A549 treated with dexamethasone at 1 μM for 4 hours (cell line): ENCODE data around the gene VWF. TPM values are rescaled to one million over a fixed set of nuclear protein-coding genes. Genes with fewer than 3 reads are reported as not detected.

ENCODE experiments used
- total RNA-seq: library from RNA; stranded (reverse); fragments of 200-300 nt; extraction: Qiagen RNA extraction; gene quantifications from 5 replicates; pipeline ENCODE4 v1.2.3, GENCODE V29; 2022

Gene VWF
- total RNA-seq, result 0.03 to 0.31 TPM (median 0.24 TPM) in 5 replicates

DNA sequence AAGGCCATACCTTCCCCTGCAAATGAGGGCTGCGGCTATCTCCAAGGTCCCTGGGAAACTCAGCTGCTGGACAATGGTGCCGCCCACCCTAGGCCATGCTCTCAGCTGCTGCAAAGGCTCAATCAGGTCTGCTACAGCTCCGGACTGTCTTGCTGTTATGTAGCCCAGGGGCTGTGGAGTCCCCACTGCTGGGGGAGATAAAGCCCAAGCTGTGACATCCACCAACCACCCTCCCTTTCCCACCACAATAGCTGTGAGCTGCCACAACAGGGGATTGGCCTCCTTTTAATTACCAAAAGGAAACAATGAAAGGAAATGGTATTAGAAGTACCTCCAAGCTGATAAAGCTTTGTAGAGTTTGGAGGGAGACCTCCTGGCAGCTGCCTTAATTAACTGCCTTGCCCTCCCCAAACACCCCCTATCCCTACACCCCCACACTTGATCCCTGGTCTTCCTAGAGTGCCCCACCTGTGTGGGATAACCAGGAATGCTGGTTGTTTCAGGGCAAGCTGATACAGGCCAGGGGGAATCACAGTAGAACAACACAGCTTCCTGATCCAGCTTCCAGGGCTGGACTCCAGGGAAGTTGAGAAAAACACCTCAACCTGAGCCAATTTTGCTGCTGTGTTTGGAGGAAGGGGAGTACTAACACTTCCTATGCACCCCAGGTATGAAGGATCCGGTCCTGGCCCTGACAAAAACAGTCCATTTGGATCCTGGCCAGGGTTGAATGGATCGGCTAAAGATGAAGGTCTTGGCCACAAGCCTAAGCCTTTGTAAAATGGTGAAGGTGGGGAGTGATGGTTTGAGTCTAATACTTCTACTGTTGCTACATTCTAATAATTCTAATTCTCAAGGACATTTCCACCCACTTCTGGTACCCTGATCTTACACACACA is at the start of gene VWF:
TSS of gene VWF (minus strand) at position 260 of the 899 bp plus-strand sequence. CDS start 1,474 bp downstream, outside the sequence.

DNA sequence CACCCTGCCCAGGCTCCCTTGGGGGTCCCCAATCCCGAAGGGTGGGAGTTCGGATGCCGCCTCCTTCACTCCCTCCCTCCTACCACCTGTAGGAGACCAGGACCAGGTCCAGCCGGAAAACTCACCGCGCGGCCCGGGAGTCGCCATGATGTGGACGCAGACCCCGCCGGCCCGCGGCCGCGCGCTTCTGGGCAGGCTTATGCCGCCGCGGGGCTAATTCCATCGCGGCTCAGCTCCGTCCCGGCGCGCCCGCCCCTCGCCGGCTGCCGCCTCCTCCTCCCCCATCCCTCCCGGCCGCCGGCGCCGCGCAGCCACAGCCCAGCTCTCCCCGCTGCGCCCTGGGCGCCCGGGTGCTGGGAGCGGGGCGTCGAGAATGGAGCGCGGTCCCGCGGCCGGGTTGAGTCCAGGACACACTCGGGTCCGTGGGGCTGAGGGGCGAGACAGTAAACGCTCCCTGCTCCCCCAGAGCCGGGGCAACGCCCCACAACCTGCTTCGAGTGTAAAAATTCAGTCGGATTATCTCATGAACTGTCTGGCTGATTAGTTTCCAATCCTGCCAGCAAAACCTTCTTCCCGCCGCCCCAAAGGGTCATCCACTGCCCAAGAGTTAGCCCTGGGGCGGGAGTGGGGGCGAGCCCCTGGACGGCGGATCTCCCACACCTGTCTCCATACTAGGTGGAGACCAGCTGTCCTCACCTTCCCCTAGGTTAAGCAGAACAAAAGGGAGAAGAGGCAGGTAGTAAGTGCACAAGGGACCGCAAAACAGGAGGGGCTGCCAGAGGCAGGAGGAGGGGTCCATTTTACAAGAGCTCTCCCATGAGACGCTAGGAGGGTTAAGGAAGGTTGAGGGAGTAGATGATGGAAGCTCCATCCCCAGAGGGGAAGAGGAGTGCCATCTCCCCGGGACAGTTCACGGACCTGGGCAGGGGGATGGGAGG is 179.1 kb downstream of the VWF start, which contains the start of gene ANO2:
TSS of gene ANO2 (minus strand) at position 189 of the 938 bp plus-strand sequence. CDS start at position 147, 42 bp downstream.

Other genes with a start within 250 kb of the VWF start
- 0.06 to 0.26 TPM (median 0.13 TPM) in 5 replicates for gene ANO2, start 179.4 kb downstream of the VWF start, total RNA-seq
- gene CD9, start 75.7 kb upstream of the VWF start, total RNA-seq, result 217 to 265 TPM (median 241 TPM) in 5 replicates
- 0.22 to 0.35 TPM (median 0.26 TPM) in 5 replicates for gene PLEKHG6, start 186.0 kb upstream of the VWF start, total RNA-seq
- gene TNFRSF1A, start 217.4 kb upstream of the VWF start, total RNA-seq, result 472 to 566 TPM (median 544 TPM) in 5 replicates